Stimulated activated CD8-positive, alpha-beta memory T cell treated with anti-CD3 and anti-CD28 coated beads, Interleukin-4, amount 100 ng/mL, for 4 hours (primary cell): ENCODE results near the gene CRKL.

Source experiments
- DNase-seq, 2 donors: peaks; one replicate each; pipeline ENCODE4 v3.0.0-alpha.2; 2020; ENCODE audit warnings: low read depth in 2 of 2, low spot score in 1 of 2

CRKL gene

DNA sequence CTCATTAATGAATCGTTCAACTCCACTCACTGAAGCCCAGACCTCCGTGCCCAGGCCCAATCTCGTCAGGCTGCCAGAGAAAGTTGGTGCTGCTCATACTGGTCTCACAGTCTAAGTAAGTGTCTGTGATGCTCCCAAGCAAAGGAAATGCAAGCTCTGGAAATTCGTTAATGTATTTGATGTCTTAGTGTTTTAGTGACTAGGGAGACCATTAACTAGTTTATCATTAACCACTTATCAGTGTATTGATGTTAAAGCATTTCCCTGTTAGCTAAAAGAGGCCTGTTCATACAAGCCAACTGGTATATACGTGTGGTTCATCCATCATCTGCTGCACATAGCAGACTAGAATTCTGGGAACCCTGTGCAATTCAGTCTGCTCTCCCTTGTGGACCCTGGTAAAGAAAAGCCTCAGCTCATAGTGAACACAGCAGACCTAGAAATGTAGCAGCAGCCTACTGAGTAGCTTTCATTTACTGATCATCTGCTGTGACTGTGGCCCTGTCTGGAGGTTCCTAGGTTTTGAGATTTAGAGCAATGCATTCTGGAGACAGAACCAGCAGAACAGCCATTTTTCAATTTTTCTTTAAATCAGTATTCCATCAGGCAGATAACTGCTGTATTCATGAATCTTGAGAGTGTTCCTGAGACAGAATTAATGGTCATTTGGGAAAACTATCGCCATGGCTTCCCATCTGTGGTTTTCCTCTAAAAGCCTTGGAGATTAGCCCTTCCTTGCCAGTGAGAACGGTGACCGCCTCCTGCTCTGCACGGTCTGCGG is 34.1 kb downstream of the CRKL start:
- no peak for DNase-seq

DNA sequence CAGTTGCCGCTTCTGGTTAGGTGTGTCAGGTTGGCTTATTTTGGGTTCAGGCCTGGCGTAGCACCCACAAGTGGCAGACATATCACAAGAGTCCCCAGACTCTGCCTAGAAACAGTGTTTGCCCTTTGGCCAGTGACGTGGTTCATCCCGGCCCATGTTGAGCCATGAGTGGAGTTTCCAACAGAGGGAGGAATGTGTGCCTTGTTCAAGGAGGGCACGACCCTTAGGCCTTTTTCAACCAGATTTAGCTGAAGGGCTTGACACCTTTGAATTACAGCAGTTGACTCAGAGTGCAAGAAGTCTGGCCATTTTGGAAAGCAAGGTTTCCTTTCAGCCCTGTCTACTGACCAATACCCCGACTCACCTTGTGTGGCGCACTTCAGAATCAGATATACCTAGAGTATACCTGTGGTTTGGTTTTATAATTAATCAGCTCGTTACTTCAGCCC is 34.7 kb downstream of the CRKL start:
- DNase-seq: no peak

GRCh38 chr22:20952544-20953341 is 35.5 kb downstream of the CRKL start:
- DNase-seq: no peak

- no peak for DNase-seq
These were observed 36.1 kb downstream of the CRKL start for GRCh38 chr22:20953342-20953608.

GRCh38 chr22:20953668-20954500 is 36.7 kb downstream of the CRKL start:
- no peak for DNase-seq

GRCh38 chr22:20955548-20955947 is 38.3 kb downstream of the CRKL start:
- DNase-seq: no peak

- no peak for DNase-seq
These were observed 39.3 kb downstream of the CRKL start for GRCh38 chr22:20956258-20957101.

- DNase-seq: no peak
These were observed 40.0 kb downstream of the CRKL start for GRCh38 chr22:20957102-20957682.

DNA sequence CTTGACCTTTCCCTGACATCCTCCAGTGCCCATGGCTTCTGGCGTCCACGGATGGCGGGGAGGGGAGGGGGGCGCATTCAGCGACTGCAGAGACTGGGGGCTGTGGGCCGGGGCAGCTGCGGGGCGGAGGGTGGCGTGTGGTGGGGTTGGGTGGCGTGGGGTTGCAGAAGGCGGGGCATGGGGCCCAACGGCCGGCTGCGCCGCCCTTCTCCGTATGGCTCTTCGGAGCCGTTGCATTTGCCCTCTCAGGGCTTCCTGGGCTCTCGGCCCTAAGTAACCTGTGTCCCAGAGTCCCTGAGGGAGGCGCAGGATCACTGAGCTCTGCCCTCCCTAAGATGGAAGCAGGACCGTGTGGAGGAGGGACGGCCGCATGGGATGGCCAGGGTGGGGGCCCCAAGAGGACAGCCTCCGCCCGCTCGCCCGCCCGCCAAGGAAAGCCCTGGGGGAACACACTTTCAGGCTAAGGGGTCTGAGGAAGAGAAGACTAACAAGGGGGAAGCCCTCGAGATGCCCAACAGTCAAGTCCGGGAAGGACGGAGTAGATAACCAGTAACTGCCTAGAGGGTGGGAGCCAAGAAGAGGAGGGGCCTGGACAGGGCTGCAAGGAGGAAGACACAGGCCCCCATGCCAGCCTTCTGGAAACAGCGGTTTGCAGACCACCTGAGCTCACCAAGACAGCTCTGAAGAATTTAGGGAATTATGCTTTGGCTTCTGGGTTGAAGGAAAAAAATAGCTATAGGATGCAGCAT is 40.6 kb downstream of the CRKL start:
- DNase-seq: no peak

DNA sequence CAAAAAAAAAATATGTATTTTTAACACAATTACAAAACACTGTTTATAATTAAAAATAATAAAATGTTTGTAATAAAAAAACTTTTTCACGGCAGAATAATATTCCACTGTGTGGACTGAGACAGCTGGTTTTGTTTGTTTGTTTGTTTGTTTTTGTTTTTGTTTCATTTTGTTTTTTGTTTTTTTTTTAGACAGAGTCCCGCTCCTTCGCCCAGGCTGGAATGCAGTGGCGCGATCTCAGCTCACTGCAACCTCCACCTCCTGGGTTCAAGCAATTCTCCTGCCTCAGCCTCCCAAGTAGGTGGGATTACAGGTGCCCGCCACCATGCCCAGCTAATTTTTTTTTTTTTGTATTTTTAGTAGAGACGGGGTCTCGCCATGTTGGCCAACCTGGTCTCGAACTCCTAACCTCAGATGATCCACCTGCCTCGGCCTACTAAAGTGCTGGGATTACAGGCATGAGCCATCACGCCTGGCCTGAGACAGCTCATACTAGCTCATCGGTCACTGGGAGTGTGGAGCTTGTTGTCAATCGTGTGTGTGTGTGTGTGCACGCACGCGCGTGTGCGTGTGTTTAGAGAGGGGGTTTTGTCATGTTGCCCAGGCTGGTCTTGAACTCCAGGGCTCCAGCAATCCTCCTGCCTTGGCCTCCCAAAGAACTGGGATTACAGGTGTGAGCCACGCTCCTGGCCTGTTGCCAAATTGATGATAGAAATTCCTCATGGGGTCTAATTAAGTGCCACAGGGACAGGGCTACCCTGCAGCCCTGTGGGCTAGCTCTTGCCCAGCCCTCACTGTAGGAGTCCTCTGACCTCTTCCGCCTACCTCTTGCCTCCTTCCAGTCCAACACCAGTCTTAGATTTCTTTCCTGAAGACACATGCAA is 42.6 kb downstream of the CRKL start:
- DNase-seq: no peak

GRCh38 chr22:20960609-20961008 is 43.4 kb downstream of the CRKL start:
- no peak for DNase-seq

DNA sequence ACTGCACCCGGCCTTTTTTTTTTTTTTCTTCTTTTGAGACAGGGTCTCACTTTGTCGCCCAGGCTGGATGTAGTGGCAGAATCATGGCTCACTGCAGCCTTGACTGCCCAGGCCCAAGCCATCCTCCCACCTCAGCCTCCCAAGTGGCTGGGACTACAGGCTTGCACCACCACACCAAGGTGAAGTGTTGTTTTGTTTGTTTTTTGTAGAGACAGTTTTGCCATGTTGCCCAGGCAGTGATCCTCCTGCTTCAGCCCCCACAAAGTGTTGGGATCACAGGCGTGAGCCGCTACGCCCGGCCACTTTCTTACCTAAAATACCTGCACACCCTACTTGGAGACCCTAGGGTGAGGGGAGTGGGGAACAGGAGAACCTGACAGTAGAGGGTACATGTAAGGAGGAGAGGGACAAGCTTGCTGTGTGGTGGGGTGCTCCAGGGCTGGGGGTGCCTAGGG is 45.3 kb downstream of the CRKL start:
- DNase-seq: no peak

GRCh38 chr22:20963201-20964052 is 46.2 kb downstream of the CRKL start:
- DNase-seq: no peak

DNA sequence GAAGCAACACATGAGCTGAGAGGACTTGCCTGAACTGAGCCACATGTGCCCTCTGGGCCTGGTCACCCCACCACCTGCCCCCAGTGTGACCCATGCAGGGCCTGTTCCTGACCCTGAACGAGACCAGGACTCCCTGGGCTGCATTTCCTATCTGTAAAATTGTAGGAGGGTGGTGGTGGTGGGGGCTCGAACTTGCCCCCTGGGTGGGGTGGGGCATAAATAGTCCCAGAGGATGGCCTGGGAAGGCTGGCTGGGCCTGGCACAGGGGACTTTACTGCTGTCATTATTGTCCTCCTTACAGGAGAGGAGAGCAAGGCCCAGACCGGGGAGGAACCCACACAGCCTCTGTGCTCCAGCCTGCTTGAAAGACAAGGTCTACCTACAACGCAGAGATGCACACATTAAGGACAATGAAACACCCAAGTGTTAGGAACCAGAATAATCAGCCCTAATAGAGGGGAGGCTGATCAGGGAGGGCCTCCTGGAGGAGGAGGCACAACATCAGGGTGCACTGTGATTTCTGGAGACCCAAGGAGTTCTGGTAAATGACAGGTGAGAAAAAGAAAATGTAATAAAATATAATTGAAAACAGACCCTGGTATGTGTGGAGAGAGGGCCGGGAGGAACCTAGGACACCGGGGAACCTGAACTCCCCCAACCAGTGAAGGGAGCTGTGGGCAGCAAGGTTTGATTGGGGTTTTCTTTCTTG is 47.0 kb downstream of the CRKL start:
- DNase-seq: no peak

GRCh38 chr22:20964799-20965103 is 47.5 kb downstream of the CRKL start:
- no peak for DNase-seq

DNA sequence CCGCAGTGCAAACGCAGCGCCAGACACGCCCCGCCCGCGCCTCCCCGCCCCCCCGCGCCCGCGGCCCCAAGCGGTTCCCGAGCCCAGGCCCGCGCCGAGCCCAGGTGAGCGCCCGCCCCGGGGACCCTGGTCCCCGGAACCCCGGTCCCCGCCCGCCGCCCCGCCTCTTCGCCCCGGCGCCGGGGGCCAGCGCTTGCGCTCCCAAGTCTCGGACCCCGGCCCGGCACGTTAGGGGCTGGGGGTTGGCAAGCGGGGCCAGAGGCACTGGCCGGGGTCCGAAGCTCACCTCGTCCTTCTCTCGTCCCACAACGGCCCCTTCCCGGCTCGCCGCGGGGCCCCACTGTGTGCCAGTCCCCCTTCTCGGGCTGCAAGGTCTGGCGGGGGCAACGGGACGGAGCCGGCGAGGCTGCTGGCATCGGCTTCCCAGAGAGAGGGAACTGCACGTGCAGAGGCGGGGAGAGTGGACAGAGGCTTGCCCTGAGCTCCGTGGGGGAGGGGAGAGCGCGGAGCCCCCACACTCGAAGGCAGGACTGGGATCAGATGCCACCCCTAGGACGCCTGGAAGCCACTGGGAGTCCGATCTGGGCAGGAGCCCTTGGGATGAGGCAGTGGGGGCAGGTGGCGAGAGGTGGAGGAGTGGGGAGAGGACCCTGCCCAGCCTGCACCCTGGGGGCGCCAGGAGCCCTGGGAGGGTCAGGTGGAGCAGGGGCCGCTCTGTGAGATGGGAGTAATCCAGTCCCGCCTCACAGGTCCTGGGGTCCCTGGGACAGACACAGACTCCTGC is 48.1 kb downstream of the CRKL start:
- no peak for DNase-seq
